Measurements from ENCODE around the gene TAS2R14. TPM values are rescaled to one million over a fixed set of nuclear protein-coding genes. Genes with fewer than 3 reads are reported as not detected.

Gene TAS2R14
- total RNA-seq, 1 experiment from 2014 or later: 2.6 TPM

DNA sequence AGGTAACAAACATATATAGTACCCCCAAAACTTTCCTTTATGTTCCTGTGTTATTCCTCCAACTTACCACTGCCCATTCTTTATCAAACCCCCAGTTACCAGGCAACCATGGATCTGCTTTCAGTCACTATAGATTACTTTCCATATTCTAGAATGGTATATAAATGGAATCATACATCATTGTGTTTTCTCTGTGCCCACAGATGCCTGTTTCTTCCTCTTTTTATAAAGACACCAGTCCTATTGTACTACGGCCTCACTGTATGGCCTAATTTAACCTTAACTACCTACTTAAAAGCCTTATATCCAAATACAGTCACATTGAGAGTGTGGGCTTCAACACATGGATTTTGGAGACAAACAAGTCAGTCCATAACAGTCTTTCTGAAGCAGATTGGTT lies 2.6 kb downstream of the TAS2R14 start:
- DNase-seq: no peak
- no peak overlapping the region for H3K4me3 ChIP-seq
- H3K9me3 ChIP-seq: no peaks in the 10 kb centered on the region
- no peaks in the 10 kb centered on the region for H3K36me3 ChIP-seq
- no peaks in the 10 kb centered on the region for H3K27me3 ChIP-seq

DNA sequence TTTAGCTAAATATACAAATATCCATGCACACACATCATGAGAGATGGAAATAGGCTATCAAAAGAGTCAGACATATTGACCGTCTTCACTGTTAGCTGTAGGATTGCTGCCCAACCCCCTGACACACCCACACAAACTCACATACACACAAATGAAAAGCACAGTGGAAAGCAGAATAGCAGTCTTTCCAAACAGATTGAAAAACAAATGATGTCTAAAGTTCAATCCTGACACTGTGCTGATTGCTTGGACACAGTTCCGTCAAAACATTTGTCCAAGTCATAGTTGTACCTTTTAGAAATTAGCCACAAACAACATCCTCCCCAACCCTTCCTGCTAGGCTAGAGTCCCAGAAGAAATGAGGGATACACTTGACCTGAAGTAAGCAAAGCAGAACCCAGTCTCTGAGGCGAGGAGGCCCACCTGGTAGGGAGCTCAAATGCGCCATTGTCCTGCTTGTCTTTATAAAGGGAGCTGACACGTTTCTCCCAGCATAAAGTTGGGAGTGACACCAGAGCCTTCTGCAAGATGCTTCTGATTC lies 10.2 kb downstream of the TAS2R14 start, which contains the start of gene PRH2:
TSS of gene PRH2 (plus strand) at position 491 of the 541 bp plus-strand sequence. CDS start at position 529, 38 bp downstream.
- no peak for DNase-seq
- no peaks in the 10 kb centered on the region for H3K9me3 ChIP-seq
- no peaks in the 10 kb centered on the region for H3K27me3 ChIP-seq
- no peaks in the 10 kb centered on the region for H3K36me3 ChIP-seq
- H3K4me3 ChIP-seq: no peak within 1 kb of the TSS

DNA sequence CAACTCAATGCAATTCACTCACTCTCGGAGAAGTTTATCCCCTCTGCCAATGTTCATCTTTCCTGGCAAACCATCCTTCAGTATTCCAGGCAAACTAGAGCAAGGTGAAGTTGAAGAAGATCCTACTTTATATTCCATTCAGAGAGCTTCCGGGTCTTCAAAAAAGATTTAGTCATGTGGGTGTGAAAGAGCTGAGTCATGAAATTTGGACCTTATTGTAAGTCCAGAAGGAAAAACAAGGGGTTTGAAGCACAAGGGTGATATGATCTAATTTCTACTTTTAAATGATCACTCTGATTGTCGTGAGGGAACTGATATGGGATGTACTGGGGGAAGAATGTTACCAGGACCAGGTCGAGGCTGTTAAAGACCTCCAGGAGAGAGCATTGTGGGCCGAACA lies 12.8 kb downstream of the TAS2R14 start:
- no peaks in the 10 kb centered on the region for H3K36me3 ChIP-seq
- no peak overlapping the region for H3K4me3 ChIP-seq
- no peak for DNase-seq
- H3K27me3 ChIP-seq: no peaks in the 10 kb centered on the region
- H3K9me3 ChIP-seq: no peaks in the 10 kb centered on the region

DNA sequence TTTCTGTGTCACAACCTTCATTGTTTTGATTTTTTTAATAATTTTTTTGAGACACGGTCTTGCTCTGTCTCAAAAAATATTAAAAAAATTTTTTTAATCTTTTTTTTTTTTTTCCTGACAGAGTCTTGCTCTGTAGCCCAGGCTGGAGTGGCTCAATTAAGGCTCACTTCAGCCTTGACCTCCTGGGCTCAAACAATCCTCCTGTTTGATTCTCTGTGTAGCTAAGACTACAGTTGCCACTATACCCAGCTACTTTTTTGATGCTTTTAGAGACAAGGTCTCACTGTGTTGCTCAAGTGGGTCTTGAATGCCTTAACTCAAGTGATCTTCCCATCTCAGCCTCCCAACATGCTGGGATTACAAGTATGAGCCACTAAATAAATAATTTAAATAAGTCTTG lies 19.3 kb downstream of the TAS2R14 start:
- Histone ChIP-seq H3K4me3 (no peak overlapping the region), H3K9me3 (no peaks in the 10 kb centered on the region), H3K27me3 (no peaks in the 10 kb centered on the region), H3K36me3 (no peaks in the 10 kb centered on the region)
- DNase-seq: no peak

DNA sequence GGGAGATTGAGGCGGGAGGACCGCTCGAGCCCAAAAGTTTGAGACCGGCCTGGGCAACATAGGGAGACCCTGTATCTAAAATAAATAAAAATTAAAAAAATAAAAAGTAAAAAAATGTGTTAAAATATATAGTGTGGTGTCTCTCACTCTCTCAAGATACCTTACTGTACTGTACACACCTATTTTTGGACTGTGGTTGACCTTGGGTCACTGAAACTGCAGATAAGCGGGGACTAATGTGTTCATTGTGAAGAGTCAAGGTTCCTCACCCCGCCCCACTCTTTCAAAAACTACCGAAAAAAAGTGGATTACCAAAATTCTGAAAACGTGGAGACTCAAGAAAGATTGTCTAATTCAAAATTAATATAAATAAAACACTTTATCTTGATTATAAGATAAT lies 28.7 kb downstream of the TAS2R14 start:
- Histone ChIP-seq H3K36me3 (no peaks in the 10 kb centered on the region), H3K4me3 (no peak overlapping the region), H3K27me3 (no peaks in the 10 kb centered on the region), H3K9me3 (0 out of 2 replicates have a peak, but pooled peaks cover 2% of the 10 kb centered on the region)
- DNase-seq: no peak

DNA sequence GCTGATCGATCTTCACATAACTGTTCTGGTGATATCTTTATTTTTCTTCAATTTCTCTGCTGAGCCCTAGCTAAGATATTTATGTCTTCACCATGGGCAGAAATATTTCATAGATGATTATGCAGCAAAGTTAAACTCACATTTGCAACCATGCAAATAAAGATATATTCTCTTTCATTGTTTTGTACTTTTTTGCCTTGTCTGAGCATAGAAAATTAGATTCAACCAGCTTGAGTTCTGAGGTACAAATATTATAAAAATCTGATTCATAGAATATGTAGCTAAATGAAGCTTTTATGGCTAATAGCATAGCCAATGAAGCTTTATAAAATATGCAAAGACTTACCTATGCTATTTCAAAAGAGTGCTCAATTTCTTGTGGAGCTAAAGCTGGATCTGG lies 29.6 kb downstream of the TAS2R14 start, which contains the start of gene TAS2R13:
TSS of gene TAS2R13 (minus strand) at position 101 of the 400 bp plus-strand sequence. CDS start 264 bp downstream, outside the sequence.
- H3K27me3 ChIP-seq: no peaks in the 10 kb centered on the region
- no peak for DNase-seq
- H3K36me3 ChIP-seq: no peaks in the 10 kb centered on the region
- no peak within 1 kb of the TSS for H3K4me3 ChIP-seq
- peaks cover 6% of the 10 kb centered on the region for H3K9me3 ChIP-seq

DNA sequence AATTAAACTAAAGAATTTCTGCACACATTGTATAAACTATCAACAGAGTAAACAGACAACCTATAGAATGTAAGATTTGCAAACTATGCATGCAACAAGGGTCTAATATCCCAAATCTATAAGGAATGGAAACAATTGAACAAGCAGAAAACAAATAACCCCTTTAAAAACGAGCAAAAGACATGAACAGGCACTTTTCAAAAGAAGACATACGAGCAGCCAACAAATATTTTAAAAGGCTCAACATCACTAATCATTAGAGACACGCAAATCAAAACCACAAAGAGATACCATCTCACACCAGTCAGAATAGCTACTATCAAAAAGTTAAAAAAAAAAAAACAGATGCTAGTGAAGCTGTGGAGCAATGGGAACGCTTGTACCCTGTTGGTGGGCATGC lies 34.4 kb downstream of the TAS2R14 start:
- H3K36me3 ChIP-seq: peaks cover 2% of the 10 kb centered on the region; the same call in 1 of the 2 replicates
- peaks cover 10% of the 10 kb centered on the region for H3K9me3 ChIP-seq
- no peak overlapping the region for H3K4me3 ChIP-seq
- DNase-seq: no peak
- no peaks in the 10 kb centered on the region for H3K27me3 ChIP-seq

DNA sequence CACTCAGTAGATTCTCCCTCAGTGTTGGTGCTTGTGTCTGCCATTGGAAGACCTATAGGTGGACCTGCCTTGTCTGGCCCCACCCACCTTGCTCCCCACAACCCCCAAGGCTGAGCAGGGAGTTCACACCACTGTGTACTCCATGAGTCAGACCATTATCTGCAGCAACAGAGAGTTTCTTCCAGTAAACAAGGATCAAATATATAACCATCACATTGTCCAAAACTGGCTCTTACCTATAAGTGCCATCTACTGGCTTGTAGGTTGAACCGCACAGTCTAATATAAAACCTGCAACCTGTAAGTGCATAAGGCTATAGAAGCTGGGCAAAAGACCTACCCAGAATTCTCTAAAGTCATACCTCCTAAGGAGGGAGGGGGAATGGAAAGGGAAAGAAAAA lies 37.6 kb downstream of the TAS2R14 start:
- H3K36me3 ChIP-seq: peaks cover 2% of the 10 kb centered on the region; the same call in 1 of the 2 replicates
- H3K27me3 ChIP-seq: no peaks in the 10 kb centered on the region
- peaks cover 10% of the 10 kb centered on the region for H3K9me3 ChIP-seq
- H3K4me3 ChIP-seq: no peak overlapping the region
- no peak for DNase-seq

DNA sequence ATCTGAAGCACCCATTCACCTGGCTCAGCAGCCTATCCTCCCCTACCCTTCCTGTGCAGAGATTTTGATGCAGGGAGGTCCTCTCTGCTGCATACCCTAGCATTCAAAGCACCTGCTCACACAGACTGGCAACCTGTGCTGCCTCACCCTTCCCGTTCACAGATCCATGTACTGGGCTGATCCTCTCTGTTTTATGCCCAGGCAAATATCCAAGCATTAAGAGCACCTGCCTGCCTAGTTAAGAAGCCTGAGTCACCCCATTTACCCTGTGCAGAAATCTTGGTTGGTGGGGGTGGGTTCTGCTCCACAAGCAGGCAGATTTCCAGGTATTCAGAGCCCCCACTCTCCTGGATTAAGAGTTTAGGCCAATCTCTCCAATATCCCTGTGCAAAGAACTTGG lies 38.1 kb downstream of the TAS2R14 start:
- Histone ChIP-seq H3K27me3 (no peaks in the 10 kb centered on the region), H3K36me3 (peaks cover 2% of the 10 kb centered on the region; the same call in 1 of the 2 replicates), H3K4me3 (no peak overlapping the region), H3K9me3 (peaks cover 9% of the 10 kb centered on the region)
- no peak for DNase-seq

DNA sequence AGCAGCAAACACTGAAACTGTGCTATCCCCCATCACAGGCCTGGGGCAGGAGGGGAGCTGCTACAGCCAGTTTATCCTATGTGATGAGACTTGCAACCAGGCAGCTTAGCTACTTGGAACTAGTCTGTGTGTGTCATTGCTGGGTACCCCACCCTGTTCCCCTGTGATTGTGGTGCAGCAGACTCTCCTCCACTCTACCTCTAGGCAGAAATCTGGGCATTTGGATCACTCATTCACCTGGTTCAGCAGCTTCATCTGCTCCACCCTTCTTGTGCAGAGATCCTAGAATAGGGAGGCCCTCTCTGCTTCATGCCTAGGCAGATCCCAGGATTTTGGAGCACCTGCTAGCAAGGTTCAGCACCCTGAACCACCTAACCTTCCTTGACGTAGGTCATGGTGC lies 38.5 kb downstream of the TAS2R14 start:
- H3K9me3 ChIP-seq: peaks cover 8% of the 10 kb centered on the region
- H3K4me3 ChIP-seq: no peak overlapping the region
- no peaks in the 10 kb centered on the region for H3K27me3 ChIP-seq
- no peak for DNase-seq
- peaks cover 2% of the 10 kb centered on the region; the same call in 1 of the 2 replicates for H3K36me3 ChIP-seq

DNA sequence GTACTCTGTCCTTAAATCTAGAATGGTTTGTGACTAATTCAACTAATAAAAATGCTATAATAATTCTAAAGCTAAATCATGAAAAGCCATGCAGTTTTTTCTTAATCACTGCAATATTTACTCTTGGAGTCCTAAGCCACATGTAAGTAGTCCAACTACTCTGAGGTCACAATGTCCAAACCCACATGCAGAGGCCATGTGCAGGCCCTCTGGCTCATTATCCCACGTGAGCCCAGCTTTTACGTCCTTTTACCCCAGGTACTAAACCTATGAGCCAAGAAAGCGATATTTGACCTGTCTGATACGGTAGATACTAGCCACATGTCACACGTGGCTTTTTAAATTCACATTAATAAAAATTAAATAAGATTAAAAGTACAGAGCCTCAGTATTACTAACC lies 42.2 kb downstream of the TAS2R14 start:
- H3K4me3 ChIP-seq: no peak overlapping the region
- H3K9me3 ChIP-seq: no peaks in the 10 kb centered on the region
- no peaks in the 10 kb centered on the region for H3K27me3 ChIP-seq

DNA sequence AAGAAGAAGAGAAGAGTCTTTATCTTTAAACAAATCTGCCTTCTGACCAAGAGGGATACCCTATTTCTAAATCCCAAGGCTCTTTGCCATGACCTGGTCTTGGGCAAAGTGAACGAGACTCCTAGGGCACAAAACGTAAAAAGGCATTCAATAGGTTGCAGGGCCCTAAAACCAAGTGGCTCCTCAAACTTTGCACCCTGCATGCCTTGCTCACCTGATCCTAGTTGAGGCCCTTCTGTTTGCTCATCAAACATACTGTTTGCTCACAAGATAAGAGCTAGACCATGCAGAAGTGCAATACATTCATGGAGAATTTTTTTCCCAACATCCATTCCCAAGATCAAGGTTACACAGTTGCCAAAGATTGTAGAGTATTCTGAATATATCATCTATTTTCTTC lies 47.1 kb downstream of the TAS2R14 start:
- H3K36me3 ChIP-seq: no peaks in the 10 kb centered on the region
- H3K4me3 ChIP-seq: no peak overlapping the region
- H3K9me3 ChIP-seq: no peaks in the 10 kb centered on the region
- no peak for DNase-seq
- H3K27me3 ChIP-seq: no peaks in the 10 kb centered on the region

More for the DNA sequence above, 42.2 kb downstream of the TAS2R14 start:
- no peak for DNase-seq
- no peaks in the 10 kb centered on the region for H3K36me3 ChIP-seq

DNA sequence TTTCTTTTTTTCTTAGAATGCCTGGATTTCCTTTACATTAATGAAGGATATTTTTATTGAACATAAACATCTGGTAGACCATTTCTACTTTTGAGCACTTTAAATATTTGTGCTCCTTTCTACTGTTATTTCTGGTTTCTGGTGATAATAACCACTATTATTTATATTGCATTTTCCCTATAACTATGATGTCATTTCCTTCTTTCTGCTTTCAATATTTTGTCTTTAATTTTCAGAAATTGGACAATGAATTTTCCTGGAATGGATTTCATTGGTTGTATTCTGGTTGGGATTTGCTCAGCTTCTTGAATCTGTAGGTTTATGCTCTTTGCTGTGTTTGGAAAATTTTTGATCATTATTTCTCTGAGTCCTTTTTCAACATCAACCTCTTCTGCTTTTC lies 49.8 kb downstream of the TAS2R14 start:
- no peaks in the 10 kb centered on the region for H3K36me3 ChIP-seq
- H3K4me3 ChIP-seq: no peak overlapping the region
- no peaks in the 10 kb centered on the region for H3K27me3 ChIP-seq
- H3K9me3 ChIP-seq: no peaks in the 10 kb centered on the region
- DNase-seq: no peak

Other genes starting within 250 kb of the TAS2R14 start
- gene YBX3, start 215.9 kb downstream of the TAS2R14 start, total RNA-seq (2014; rRNA removed; shearing (Covaris generic); ENCODE audit: low replicate concordance): 325 and 352 TPM in 2 replicates
- not detected in 2 replicates for gene TAS2R7, start 136.6 kb downstream of the TAS2R14 start, total RNA-seq (2014; rRNA removed; shearing (Covaris generic); ENCODE audit: low replicate concordance)
- not detected in 2 replicates for gene TAS2R8, start 132.0 kb downstream of the TAS2R14 start, total RNA-seq (2014; rRNA removed; shearing (Covaris generic); ENCODE audit: low replicate concordance)
- not detected in 2 replicates for gene TAS2R9, start 129.1 kb downstream of the TAS2R14 start, total RNA-seq (2014; rRNA removed; shearing (Covaris generic); ENCODE audit: low replicate concordance)
- not detected in 2 replicates for gene TAS2R10, start 112.9 kb downstream of the TAS2R14 start, total RNA-seq (2014; rRNA removed; shearing (Covaris generic); ENCODE audit: low replicate concordance)
- gene PRR4, start 89.8 kb downstream of the TAS2R14 start, total RNA-seq (2014; rRNA removed; shearing (Covaris generic); ENCODE audit: low replicate concordance): not detected in 2 replicates
- gene PRH1, start 55.0 kb downstream of the TAS2R14 start, total RNA-seq (2014; rRNA removed; shearing (Covaris generic); ENCODE audit: low replicate concordance): 1.5 and 13.1 TPM in 2 replicates
- 1.4 TPM in 1 of 2 replicates, not detected in the other for gene TAS2R13, start 29.7 kb downstream of the TAS2R14 start, total RNA-seq (2014; rRNA removed; shearing (Covaris generic); ENCODE audit: low replicate concordance)
- not detected in 2 replicates for gene PRH2, start 10.0 kb downstream of the TAS2R14 start, total RNA-seq (2014; rRNA removed; shearing (Covaris generic); ENCODE audit: low replicate concordance)
- not detected in 2 replicates for gene TAS2R50, start 47.6 kb upstream of the TAS2R14 start, total RNA-seq (2014; rRNA removed; shearing (Covaris generic); ENCODE audit: low replicate concordance)
- gene TAS2R20, start 59.0 kb upstream of the TAS2R14 start, total RNA-seq (2014; rRNA removed; shearing (Covaris generic); ENCODE audit: low replicate concordance): not detected in 2 replicates
- gene TAS2R19, start 83.4 kb upstream of the TAS2R14 start, total RNA-seq (2014; rRNA removed; shearing (Covaris generic); ENCODE audit: low replicate concordance): not detected in 2 replicates
- gene TAS2R31, start 92.1 kb upstream of the TAS2R14 start, total RNA-seq (2014; rRNA removed; shearing (Covaris generic); ENCODE audit: low replicate concordance): 1.8 TPM in 1 of 2 replicates, not detected in the other
- gene TAS2R46, start 123.0 kb upstream of the TAS2R14 start, total RNA-seq (2014; rRNA removed; shearing (Covaris generic); ENCODE audit: low replicate concordance): 0.10 TPM in 1 of 2 replicates, not detected in the other
- gene TAS2R43, start 153.1 kb upstream of the TAS2R14 start, total RNA-seq (2014; rRNA removed; shearing (Covaris generic); ENCODE audit: low replicate concordance): not detected in 2 replicates
- gene TAS2R30, start 195.4 kb upstream of the TAS2R14 start, total RNA-seq (2014; rRNA removed; shearing (Covaris generic); ENCODE audit: low replicate concordance): not detected in 2 replicates
- 5.2 and 8.0 TPM in 2 replicates for gene SMIM10L1, start 231.9 kb upstream of the TAS2R14 start, total RNA-seq (2014; rRNA removed; shearing (Covaris generic); ENCODE audit: low replicate concordance)
- not detected in 2 replicates for gene TAS2R42, start 247.7 kb upstream of the TAS2R14 start, total RNA-seq (2014; rRNA removed; shearing (Covaris generic); ENCODE audit: low replicate concordance)